IMR-90 (cell line): ENCODE measurements around the gene ZBTB46. TPM values are rescaled to one million over a fixed set of nuclear protein-coding genes. Genes with fewer than 3 reads are reported as not detected.
A peak's percentile ranks its signal among the peaks of the same experiment; 100 is the strongest.

Experiments
- ATAC-seq: fragments of 200-7000 bp; cut with Tn5 transposase; 2 replicates; pipeline ENCODE4 v1.9.1; 2020; ENCODE audit warnings: low read depth, mild to moderate bottlenecking, moderate library complexity
- BruUV-seq: library from RNA; stranded (reverse); fragments of 400-500 nt; replicated peaks from 2 replicates; lab custom pipeline; 2021; lab: Mats Ljungman, UMichigan
- CTCF ChIA-PET: fragments of 300-600 bp; formaldehyde crosslinking; extraction: SDS; loops from one replicate; lab custom pipeline; 2021; ENCODE audit warnings: antibody characterized with exemption; lab: Yijun Ruan, JAX
- POLR2A ChIA-PET: fragments of 300-600 bp; sonication (Branson Sonifier 250); formaldehyde crosslinking; loops from one replicate; lab custom pipeline; 2022; ENCODE audit warnings: antibody characterized with exemption; ENCODE audit not compliant: unreplicated experiment; lab: Charles Lee
- DNase-seq: peaks from one replicate; pipeline ENCODE4 v3.0.0; 2013
- H2AFZ ChIP-seq: replicated peaks from 2 replicates; pipeline ENCODE3; 2013; ENCODE audit warnings: low read length, mild to moderate bottlenecking; ENCODE audit not compliant: poor library complexity
- H2AK5ac ChIP-seq: 2 replicates; pipeline ENCODE4 v1.6.1; 2013; ENCODE audit warnings: low read depth, low read length, inconsistent platforms
- H2AK9ac ChIP-seq: replicated peaks from 2 replicates; pipeline ENCODE3; 2013; ENCODE audit warnings: mild to moderate bottlenecking, low read depth, low read length, moderate library complexity; ENCODE audit not compliant: poor library complexity
- H2BK120ac ChIP-seq: 2 replicates; pipeline ENCODE4 v1.6.1; 2013; ENCODE audit warnings: low read depth, low read length, inconsistent platforms
- H2BK15ac ChIP-seq: 3 replicates; pipeline ENCODE4 v1.6.1; 2013; ENCODE audit warnings: low read depth, low read length, inconsistent platforms
- H2BK20ac ChIP-seq: 2 replicates; pipeline ENCODE4 v1.6.1; 2013; ENCODE audit warnings: low read depth, mild to moderate bottlenecking, inconsistent platforms, low read length, moderate library complexity
- H2BK5ac ChIP-seq: 2 replicates; pipeline ENCODE4 v1.6.1; 2013; ENCODE audit warnings: mild to moderate bottlenecking, low read depth, low read length, inconsistent platforms; ENCODE audit not compliant: poor library complexity, severe bottlenecking
- H3K14ac ChIP-seq: replicated peaks from 2 replicates; pipeline ENCODE4 v1.6.1; 2013; ENCODE audit warnings: low read depth, low read length, inconsistent platforms
- H3K18ac ChIP-seq: 2 replicates; pipeline ENCODE4 v1.6.1; 2013; ENCODE audit warnings: low read depth, low read length, control low read depth
- H3K23ac ChIP-seq: 2 replicates; pipeline ENCODE4 v1.6.1; 2013; ENCODE audit warnings: low read depth, low read length, inconsistent platforms
- H3K27ac ChIP-seq: 2 replicates; pipeline ENCODE4 v1.5.1; 2013; ENCODE audit warnings: mild to moderate bottlenecking, control low read depth, low read length; ENCODE audit not compliant: insufficient read depth
- H3K27me3 ChIP-seq: 2 replicates; pipeline ENCODE4 v1.6.1; 2013; ENCODE audit warnings: low read length; ENCODE audit not compliant: control insufficient read depth, insufficient read depth
- H3K36me3 ChIP-seq: 2 replicates; pipeline ENCODE4 v1.6.1; 2013; ENCODE audit warnings: low read length, mixed read lengths; ENCODE audit not compliant: control insufficient read depth, insufficient read depth
- H3K4ac ChIP-seq: 2 replicates; pipeline ENCODE4 v1.6.1; 2013; ENCODE audit warnings: low read depth, low read length, inconsistent platforms
- H3K4me1 ChIP-seq: 2 replicates; pipeline ENCODE4 v1.6.1; 2013; ENCODE audit warnings: low read length, mixed read lengths; ENCODE audit not compliant: control insufficient read depth, insufficient read depth
- H3K4me2 ChIP-seq: 2 replicates; pipeline ENCODE4 v1.6.1; 2013; ENCODE audit warnings: low read depth, mild to moderate bottlenecking, control low read depth, low read length, moderate library complexity
- H3K4me3 ChIP-seq: 2 replicates; pipeline ENCODE4 v1.5.1; 2013; ENCODE audit warnings: low read depth, mild to moderate bottlenecking, control low read depth, low read length, moderate library complexity; ENCODE audit not compliant: insufficient read depth
- H3K56ac ChIP-seq: 2 replicates; pipeline ENCODE4 v1.6.1; 2013; ENCODE audit warnings: low read length, inconsistent platforms; ENCODE audit not compliant: insufficient read depth; ENCODE audit errors: extremely low read depth
- H3K79me1 ChIP-seq, 2 experiments: 2 replicates each; pipeline ENCODE4 v1.6.1; 2013; ENCODE audit warnings: low read length in 2 of 2, inconsistent platforms in 1 of 2, low read depth in 1 of 2
- H3K9ac ChIP-seq: 2 replicates; pipeline ENCODE4 v1.6.1; 2013; ENCODE audit warnings: low read depth, low read length, control low read depth
- H3K9me1 ChIP-seq: 2 replicates; pipeline ENCODE4 v1.6.1; 2013; ENCODE audit warnings: low read length, inconsistent platforms; ENCODE audit not compliant: insufficient read depth
- H3K9me3 ChIP-seq: 2 replicates; pipeline ENCODE4 v1.6.1; 2013; ENCODE audit warnings: low read length; ENCODE audit not compliant: control insufficient read depth, insufficient read depth
- H4K20me1 ChIP-seq: 2 replicates; pipeline ENCODE4 v1.6.1; 2013; ENCODE audit warnings: low read length, inconsistent platforms; ENCODE audit not compliant: insufficient read depth
- H4K5ac ChIP-seq: 2 replicates; pipeline ENCODE4 v1.6.1; 2013; ENCODE audit warnings: mild to moderate bottlenecking, low read depth, low read length, control low read depth
- H4K8ac ChIP-seq, 2 experiments: 2 replicates each; pipeline ENCODE4 v1.6.1; 2013; ENCODE audit warnings: low read depth in 2 of 2, low read length in 2 of 2, control low read depth in 1 of 2, inconsistent platforms in 1 of 2
- H4K91ac ChIP-seq: 2 replicates; pipeline ENCODE4 v1.6.1; 2013; ENCODE audit warnings: low read depth, low read length, inconsistent platforms; ENCODE audit not compliant: insufficient read depth
- BHLHE40 ChIP-seq: fragments of 150-350 bp; IDR thresholded peaks from 2 replicates; pipeline ENCODE4 v1.6.1; 2016; ENCODE audit warnings: mild to moderate bottlenecking, low read depth, low read length
- CEBPB ChIP-seq: IDR thresholded peaks from 2 replicates; pipeline ENCODE4 v1.6.1; 2012; ENCODE audit warnings: low read depth, low read length, improper control_type of control experiment
- CHD1 ChIP-seq: IDR thresholded peaks from 2 replicates; pipeline ENCODE4 v1.6.1; 2012; ENCODE audit warnings: low read depth, low read length, improper control_type of control experiment
- CTCF ChIP-seq: conservative IDR thresholded peaks from 2 replicates; pipeline ENCODE4 v1.5.1; 2012; ENCODE audit warnings: mild to moderate bottlenecking, low read depth, low read length, improper control_type of control experiment
- ELK1 ChIP-seq: fragments of 150-350 bp; IDR thresholded peaks from 2 replicates; pipeline ENCODE4 v1.6.1; 2016; ENCODE audit warnings: low read depth, mild to moderate bottlenecking, low read length, moderate library complexity, borderline replicate concordance
- FOS ChIP-seq: fragments of 150-350 bp; IDR thresholded peaks from 2 replicates; pipeline ENCODE4 v1.6.1; 2016; ENCODE audit warnings: low read depth, low read length
- MAFK ChIP-seq: IDR thresholded peaks from 2 replicates; pipeline ENCODE4 v1.6.1; 2012; ENCODE audit warnings: low read depth, low read length, improper control_type of control experiment
- MAZ ChIP-seq: IDR thresholded peaks from 2 replicates; pipeline ENCODE4 v1.6.1; 2012; ENCODE audit warnings: low read depth, mild to moderate bottlenecking, low read length, improper control_type of control experiment, moderate library complexity, borderline replicate concordance
- MXI1 ChIP-seq: IDR thresholded peaks from 2 replicates; pipeline ENCODE4 v1.6.1; 2012; ENCODE audit warnings: low read depth, mild to moderate bottlenecking, low read length, moderate library complexity, borderline replicate concordance
- NFE2L2 ChIP-seq: fragments of 150-350 bp; IDR thresholded peaks from 2 replicates; pipeline ENCODE4 v1.6.1; 2016; ENCODE audit warnings: low read depth, mild to moderate bottlenecking, low read length
- POLR2A ChIP-seq: IDR thresholded peaks from 2 replicates; pipeline ENCODE4 v1.6.1; 2012; ENCODE audit warnings: mild to moderate bottlenecking, low read depth, low read length
- RAD21 ChIP-seq: IDR thresholded peaks from 2 replicates; pipeline ENCODE4 v1.6.1; 2012; ENCODE audit warnings: low read length, improper control_type of control experiment
- RCOR1 ChIP-seq: IDR thresholded peaks from 2 replicates; pipeline ENCODE4 v1.6.1; 2012; ENCODE audit warnings: mild to moderate bottlenecking, low read length, improper control_type of control experiment; ENCODE audit not compliant: insufficient replicate concordance
- RFX5 ChIP-seq: IDR thresholded peaks from 2 replicates; pipeline ENCODE4 v1.8.0; 2012; ENCODE audit warnings: low read depth, mild to moderate bottlenecking, low read length, moderate library complexity
- SMC3 ChIP-seq: fragments of 150-350 bp; IDR thresholded peaks from 2 replicates; pipeline ENCODE4 v1.6.1; 2016; ENCODE audit warnings: low read depth, mild to moderate bottlenecking, antibody characterized with exemption, low read length, moderate library complexity
- USF2 ChIP-seq: fragments of 150-350 bp; IDR thresholded peaks from 2 replicates; pipeline ENCODE4 v1.6.1; 2017; ENCODE audit warnings: mild to moderate bottlenecking, antibody characterized with exemption, low read length, low read depth
- WGBS, 2 experiments: methylation state at CpG; one replicate each; pipeline versions ENCODE4 v1.1.5 to v1.1.7; 2013; ENCODE audit warnings: missing lambda C conversion rate in 2 of 2; ENCODE audit not compliant: insufficient read length in 1 of 2; ENCODE audit errors: extremely low coverage in 2 of 2; 5-methylcytosine and 5-hydroxymethylcytosine counted together
- dilution Hi-C: fragments of 300-500 bp; cut with HindIII; formaldehyde crosslinking; loops from one replicate; pipeline ENCODE4 v1.14.3; 2018; ENCODE audit warnings: low sequenced_read_pairs; ENCODE audit not compliant: unreplicated experiment
- in situ Hi-C: fragments of 300-500 bp; cut with MboI; formaldehyde crosslinking; loops from 3 replicates; pipeline ENCODE4 v1.14.3; 2019; ENCODE audit warnings: low sequenced_read_pairs, inconsistent platforms, mixed read lengths
- intact Hi-C: fragments of 100-400 bp; cut with micrococcal nuclease; formaldehyde crosslinking; loops from 2 replicates; pipeline ENCODE4 v1.10.0; 2022
- polyA plus RNA-seq, 3 experiments: library from polyadenylated mRNA; depleted of rRNA; stranded (reverse); fragments of >200 nt; gene quantifications; 2 replicates each; pipeline ENCODE4 v1.2.3, GENCODE V29; 2012; ENCODE audit warnings: low replicate concordance in 1 of 3
- total RNA-seq: library from RNA; depleted of rRNA; stranded (reverse); fragments of >200 nt; gene quantifications from 2 replicates; pipeline ENCODE4 v1.2.3, GENCODE V29; 2012

The ZBTB46 gene
- total and polyA plus RNA-seq, 2 of the 4 experiments (the other 2 are of a cell fraction): 4.2 to 14.9 TPM

- intact Hi-C loops: no loop called here
- 94% methylated on average over 46 of the region's 57 CpGs; no CpG with 5 or more reads in 1 of the 2 experiments for WGBS, 2 experiments
- TF ChIP-seq MAFK (no peak), BHLHE40 (no peak), CTCF (no peak), CEBPB (no peak), RFX5 (no peak), FOS (no peak), ELK1 (no peak), RAD21 (no peak), RCOR1 (no peak), MXI1 (no peak), USF2 (no peak), SMC3 (no peak), NFE2L2 (no peak), POLR2A (no peak), CHD1 (no peak), MAZ (no peak)
Observed at GRCh38 chr20:63789836-63790571, 41.1 kb downstream of the ZBTB46 start.

More at GRCh38 chr20:63789836-63790571, 41.1 kb downstream of the ZBTB46 start:
- Histone ChIP-seq H2AK5ac (no peak overlapping the region), H2BK20ac (no peak overlapping the region), H3K9me3 (no peaks in the 10 kb centered on the region), H3K79me1 (peaks cover 6 to 43% of the 10 kb centered on the region in 2 experiments), H3K27me3 (no peaks in the 10 kb centered on the region), H3K4me3 (no peak overlapping the region), H2BK5ac (no peak overlapping the region), H3K14ac (no peak overlapping the region), H3K9me1 (no peaks in the 10 kb centered on the region), H3K4ac (no peak overlapping the region), H3K36me3 (peaks cover 18% of the 10 kb centered on the region), H2BK15ac (no peak overlapping the region), H2BK120ac (no peak overlapping the region), H2AFZ (peak overlapping the region; percentile 0), H3K4me1 (no peaks in the 10 kb centered on the region; the same call in 1 of the 2 replicates), H4K20me1 (peaks cover 15% of the 10 kb centered on the region; the same call in 1 of the 2 replicates), H3K18ac (no peak overlapping the region), H3K23ac (no peak overlapping the region), H3K27ac (no peak overlapping the region), H4K91ac (no peak overlapping the region), H4K5ac (no peak overlapping the region), H4K8ac (no peak overlapping the region), H2AK9ac (peak overlapping the region; percentile 63), H3K4me2 (no peak overlapping the region), H3K9ac (no peak overlapping the region), H3K56ac (no peak overlapping the region)
- dilution Hi-C loops: no loop called here
- in situ Hi-C loops: no loop called here
- CTCF ChIA-PET: no interaction called here
- no peak for DNase-seq
- BruUV-seq: no TSS peak
- ATAC-seq: no peak
- POLR2A ChIA-PET: no interaction called here
